GM19328 (cell line): ENCODE data around the gene ARID4B.
"Not testable (repeated sequence)": the region's sequence is repeated elsewhere in the genome, so short reads cannot be mapped to it uniquely, and the experiment has no call there.

Source experiments
- ATAC-seq: cut with Tn5 transposase; IDR thresholded peaks from one replicate; pipeline ENCODE4 v1.9.1; 2021; ENCODE audit warnings: mild to moderate bottlenecking, moderate library complexity; ENCODE audit not compliant: unreplicated experiment

The ARID4B gene

DNA sequence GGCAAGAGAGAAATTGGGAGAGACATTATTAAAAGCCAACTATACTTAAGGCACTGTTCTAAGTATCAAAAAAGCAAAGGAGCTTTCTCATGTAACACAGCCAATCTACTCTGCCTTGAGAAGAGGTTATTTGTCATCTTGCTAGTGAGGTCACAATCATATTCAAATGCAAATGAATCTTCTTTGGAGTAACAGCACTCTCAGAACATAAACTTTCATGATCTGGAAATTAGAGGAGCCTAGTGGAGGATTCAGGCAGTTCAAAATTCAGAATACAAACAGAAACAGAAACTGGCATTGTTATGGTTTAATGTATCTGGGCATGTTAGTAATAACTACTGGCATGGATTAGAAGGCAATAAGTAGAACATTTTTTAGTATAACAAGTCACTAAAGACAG is 57.4 kb downstream of the ARID4B start:
- ATAC-seq = no peak

DNA sequence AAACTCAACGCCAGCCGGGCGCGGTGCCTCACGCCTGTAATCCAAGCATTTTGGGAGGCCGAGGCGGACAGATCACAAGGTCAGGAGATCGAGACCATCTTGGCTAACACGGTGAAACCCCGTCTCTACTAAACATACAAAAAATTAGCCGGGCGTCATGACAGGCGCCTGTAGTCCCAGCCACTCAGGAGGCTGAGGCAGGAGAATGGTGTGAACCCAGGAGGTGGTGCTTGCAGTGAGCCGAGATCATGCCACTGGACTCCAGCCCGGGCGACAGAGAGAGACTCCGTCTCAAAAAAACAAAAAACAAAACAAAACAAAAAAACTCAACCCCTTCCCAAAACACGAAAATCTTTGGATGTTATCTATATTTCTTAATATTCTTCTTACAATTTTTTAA is 58.0 kb downstream of the ARID4B start:
- not testable (repeated sequence) for ATAC-seq

DNA sequence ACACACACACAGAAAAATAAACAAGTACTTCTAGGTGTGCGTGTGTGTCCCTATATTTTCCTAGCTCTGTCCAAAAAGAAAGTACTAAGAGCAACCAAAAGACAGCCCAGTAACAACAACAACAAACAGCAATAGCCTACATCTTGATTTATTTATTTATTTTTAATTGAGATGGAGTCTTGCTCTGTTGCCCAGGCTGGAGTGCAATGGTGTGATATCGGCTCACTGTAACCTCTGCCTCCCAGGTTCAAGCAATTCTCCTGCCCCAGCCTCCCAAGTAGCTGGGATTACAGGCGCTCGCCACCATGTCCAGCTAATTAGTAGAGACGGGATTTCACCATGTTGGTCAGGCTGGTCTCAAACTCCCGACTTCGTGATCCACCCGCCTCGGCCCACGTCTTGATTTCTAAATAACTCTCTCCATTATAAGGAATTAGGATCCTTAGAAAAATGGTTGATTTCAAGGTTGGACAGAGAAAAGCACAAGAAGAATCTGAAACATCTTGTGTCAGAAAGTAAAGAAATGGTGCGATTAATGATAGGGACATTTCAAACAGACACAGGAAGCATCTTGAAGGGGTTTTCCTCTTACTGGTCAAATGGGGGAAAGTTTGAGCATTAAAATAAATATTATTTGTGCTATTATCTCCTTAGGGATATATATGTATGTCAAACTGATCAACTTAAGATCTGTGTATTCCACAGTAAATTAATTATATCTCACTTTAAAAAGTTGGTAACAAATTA is 59.4 kb downstream of the ARID4B start:
- no peak for ATAC-seq

DNA sequence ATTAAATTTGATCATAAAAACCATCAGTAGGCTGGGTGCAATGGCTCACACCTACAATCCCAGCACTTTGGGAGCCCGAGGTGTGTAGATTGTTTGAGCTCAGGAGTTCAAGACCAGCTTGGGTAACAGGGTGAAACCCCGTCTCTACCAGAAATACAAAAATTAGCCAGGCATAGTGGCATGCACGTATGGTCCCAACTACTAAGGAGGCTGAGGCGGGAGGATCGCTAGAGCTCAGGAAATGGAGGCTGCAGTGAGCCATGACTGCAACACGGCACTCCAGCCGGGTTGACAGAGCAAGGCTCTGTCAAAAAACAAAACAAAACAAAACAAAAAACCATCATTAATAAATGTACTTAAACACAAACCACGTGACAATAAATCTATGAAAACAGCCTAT is 61.0 kb downstream of the ARID4B start:
- no peak for ATAC-seq

- ATAC-seq = no peak
These were observed 61.7 kb downstream of the ARID4B start for GRCh38 chr1:235266325-235266724.

DNA sequence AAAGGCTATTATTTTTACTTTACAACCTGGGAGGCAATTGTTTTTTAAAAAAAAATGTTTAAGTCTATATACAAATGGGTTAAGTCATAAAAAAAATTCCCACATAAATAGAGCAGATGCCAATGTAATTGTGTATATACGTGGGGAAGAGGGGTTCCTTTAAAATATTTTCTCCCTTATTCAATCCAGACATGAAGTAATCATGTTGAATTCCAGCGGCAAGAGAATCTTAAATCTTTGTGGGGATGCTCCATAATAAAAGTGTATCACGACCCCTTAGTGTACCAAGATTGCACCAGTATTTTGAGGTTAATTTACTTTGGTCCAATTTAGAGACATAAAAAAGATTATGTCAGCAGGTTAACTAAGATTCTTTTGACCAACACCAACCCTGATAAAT is 62.1 kb downstream of the ARID4B start:
- no peak for ATAC-seq

DNA sequence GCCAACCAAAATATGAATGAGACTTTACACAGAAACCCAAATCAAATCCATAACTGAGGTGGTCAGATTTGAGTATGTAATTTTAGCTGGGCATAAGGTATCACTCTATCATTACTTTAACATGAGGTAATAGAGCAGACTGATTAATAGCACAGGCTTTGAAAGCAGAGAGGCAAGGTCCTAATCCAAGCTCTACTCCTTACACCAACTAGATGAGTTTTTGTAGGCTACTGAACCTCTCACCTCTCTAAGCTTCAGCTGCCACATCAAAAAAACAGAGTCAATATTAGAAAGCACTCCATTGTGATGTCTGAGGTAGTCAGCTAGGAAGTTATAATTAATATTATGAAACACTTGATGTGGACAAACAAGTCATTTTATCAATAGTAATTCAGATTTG is 63.7 kb downstream of the ARID4B start:
- no peak for ATAC-seq

DNA sequence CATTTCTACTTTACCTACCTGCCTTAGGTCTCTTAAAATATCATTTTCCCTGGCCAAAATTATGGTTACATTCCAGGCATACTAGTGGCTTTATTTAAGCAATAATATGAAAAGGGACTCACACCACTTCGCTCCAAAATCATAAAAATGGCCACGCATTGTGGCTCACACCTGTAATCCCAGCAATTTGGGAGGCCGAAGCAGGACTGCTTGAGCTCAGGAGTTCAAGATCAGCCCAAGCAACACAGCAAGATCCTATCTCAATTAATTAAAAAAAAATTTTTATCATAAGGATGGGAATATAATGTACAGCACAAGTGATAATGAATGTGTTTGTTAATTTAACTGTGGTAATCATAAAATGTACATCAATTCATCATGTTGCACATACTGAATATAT is 65.4 kb downstream of the ARID4B start:
- no peak for ATAC-seq

DNA sequence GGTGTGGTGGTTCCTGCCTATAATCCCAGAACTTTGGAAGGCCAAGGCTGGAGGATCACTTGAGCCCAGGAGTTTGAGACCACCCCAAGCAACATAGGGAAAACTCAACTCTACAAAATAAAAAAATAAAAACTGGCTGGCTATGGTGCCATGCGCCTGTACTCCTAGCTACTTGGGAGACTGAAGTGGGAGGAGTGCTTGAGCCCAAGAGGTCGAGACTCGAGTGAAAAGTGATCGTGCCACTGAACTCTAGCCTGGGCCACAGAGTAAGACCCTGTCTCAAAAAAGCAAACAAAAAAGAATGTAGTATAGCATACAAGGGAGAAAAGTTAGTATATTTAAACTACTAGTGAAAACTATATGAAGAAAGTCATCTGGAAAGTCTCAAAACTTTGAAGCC is 66.7 kb downstream of the ARID4B start:
- no peak for ATAC-seq

DNA sequence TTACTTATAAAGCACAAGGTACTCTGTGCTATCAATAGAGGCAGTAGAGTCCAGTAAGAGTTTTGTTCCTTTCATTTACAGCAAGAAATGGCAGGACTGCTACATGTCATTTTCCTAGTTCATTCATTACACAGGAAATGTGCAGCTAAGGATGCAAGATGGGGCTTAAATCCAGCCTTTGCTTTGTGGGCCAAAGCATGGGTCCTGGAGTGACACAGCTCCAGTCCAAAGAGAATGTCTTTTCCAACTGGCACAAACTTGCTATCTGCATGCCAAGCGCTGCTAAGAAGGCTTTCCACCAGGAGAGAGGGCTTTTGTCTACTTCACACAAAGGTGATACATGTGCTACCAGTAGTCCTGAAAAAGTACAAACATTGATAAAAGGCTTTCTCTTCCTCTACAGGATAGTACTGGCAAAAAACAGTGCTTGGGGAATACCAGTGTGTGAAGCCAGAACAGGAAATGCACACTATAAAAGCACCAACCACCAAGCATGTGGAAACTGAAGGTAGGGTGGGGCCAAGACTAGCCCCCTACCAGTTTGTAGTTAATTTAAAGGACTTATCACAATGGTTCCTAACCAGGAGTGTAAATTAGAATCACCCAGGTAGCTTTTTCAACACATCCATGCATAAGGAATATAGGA is 68.7 kb downstream of the ARID4B start:
- ATAC-seq = no peak

- ATAC-seq = not testable (repeated sequence)
These were observed 69.9 kb downstream of the ARID4B start for GRCh38 chr1:235258068-235258467.

GRCh38 chr1:235254721-235255120 is 73.3 kb downstream of the ARID4B start:
- no peak for ATAC-seq

GRCh38 chr1:235253219-235253962 is 74.6 kb downstream of the ARID4B start:
- ATAC-seq = peak; percentile 55

DNA sequence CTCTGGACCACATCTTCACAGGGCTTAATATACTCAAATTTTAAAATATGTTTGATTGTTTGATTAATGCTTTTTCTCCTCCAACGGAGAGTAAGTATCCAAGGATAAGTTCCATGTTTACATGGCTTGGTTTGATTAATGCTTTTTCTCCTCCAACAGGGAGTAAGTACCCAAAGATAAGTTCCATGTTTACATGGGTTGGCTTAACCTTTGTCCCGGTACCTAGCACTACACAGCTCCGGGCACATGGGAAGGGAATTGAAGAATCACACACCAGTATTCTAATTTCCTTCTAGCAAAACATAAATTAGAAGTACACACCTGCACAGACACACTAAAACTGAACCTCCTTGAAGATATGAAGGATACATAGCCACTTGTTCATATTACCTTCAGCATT is 77.5 kb downstream of the ARID4B start:
- no peak for ATAC-seq

- ATAC-seq = no peak
These were observed 81.7 kb downstream of the ARID4B start for GRCh38 chr1:235246022-235246948.

GRCh38 chr1:235244974-235245592 is 82.9 kb downstream of the ARID4B start:
- no peak for ATAC-seq

DNA sequence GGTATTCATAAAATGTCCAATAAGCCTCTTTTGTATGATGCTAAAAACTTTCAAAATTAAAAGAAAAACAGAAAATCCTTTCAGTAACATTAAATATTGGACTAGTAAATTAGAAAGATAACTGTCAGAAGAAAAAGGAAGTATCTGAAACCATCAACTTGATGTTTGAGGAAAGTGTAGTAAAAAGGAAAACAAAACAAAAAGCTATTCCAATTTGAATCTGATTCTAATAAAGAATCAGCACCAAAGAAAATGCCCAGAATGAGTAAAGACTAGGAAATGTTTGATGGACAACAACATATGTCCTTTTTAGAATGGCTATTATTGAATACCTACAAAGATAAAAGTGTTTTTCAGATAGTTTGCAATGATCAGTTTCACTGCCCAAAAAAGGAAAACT is 87.0 kb downstream of the ARID4B start:
- no peak for ATAC-seq

DNA sequence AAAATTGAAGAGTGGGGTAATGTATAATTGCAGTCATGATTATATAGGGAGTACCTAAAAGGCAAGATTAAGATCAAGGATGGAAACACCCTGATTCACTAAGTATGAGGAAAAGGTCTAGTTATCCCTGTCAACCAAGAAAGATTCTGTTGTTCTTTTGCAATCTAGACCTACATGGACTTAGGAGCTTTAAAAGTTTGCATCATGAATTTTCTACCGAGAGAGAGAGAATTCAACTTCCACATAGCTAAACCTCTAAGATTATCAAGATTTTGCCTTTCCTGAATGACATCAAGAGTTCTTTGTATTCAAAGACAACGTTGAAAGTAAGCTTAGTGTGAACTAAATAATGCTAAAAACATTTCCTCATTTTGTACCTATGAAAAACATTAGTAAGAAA is 88.1 kb downstream of the ARID4B start:
- no peak for ATAC-seq

GRCh38 chr1:235238558-235238957 is 89.4 kb downstream of the ARID4B start:
- no peak for ATAC-seq

- ATAC-seq = no peak
These were observed 91.9 kb downstream of the ARID4B start for GRCh38 chr1:235236128-235236527.
